Mesenchymal stem cell (in vitro differentiated cells and primary cell): ENCODE measurements around the gene SERTAD2.
A peak's percentile ranks its signal among the peaks of the same experiment; 100 is the strongest.

Experiments
- DNase-seq: peaks from one replicate; pipeline ENCODE4 v3.0.0-alpha.2; 2013
- H2AFZ ChIP-seq: one replicate; pipeline ENCODE4 v1.6.1; 2013; ENCODE audit warnings: low read depth, mild to moderate bottlenecking, control low read depth, inconsistent platforms, low read length, moderate library complexity
- H2AK5ac ChIP-seq: 2 replicates; pipeline ENCODE4 v1.6.1; 2013; ENCODE audit warnings: low read length, moderate library complexity, mild to moderate bottlenecking, inconsistent platforms; ENCODE audit not compliant: severe bottlenecking
- H2BK120ac ChIP-seq: one replicate; pipeline ENCODE4 v1.6.1; 2013; ENCODE audit warnings: low read depth, mild to moderate bottlenecking, inconsistent platforms, low read length, moderate library complexity
- H2BK12ac ChIP-seq, 2 experiments: one replicate each; pipeline ENCODE4 v1.6.1; 2013; ENCODE audit warnings: inconsistent platforms in 2 of 2, low read length in 2 of 2, mild to moderate bottlenecking in 2 of 2, moderate library complexity in 2 of 2, control low read depth in 1 of 2
- H2BK15ac ChIP-seq: one replicate; pipeline ENCODE4 v1.6.1; 2013; ENCODE audit warnings: mild to moderate bottlenecking, low read depth, inconsistent platforms; ENCODE audit not compliant: poor library complexity, severe bottlenecking
- H2BK5ac ChIP-seq: 2 replicates; pipeline ENCODE4 v1.6.1; 2013; ENCODE audit warnings: low read depth, mild to moderate bottlenecking, low read length, control low read depth, inconsistent platforms; ENCODE audit not compliant: poor library complexity, severe bottlenecking
- H3K14ac ChIP-seq, 2 experiments: one replicate each; pipeline ENCODE4 v1.6.1; 2013; ENCODE audit warnings: inconsistent platforms in 2 of 2, low read length in 2 of 2, control low read depth in 1 of 2, mild to moderate bottlenecking in 1 of 2, moderate library complexity in 1 of 2
- H3K18ac ChIP-seq, 2 experiments: one replicate each; pipeline ENCODE4 v1.6.1; 2013; ENCODE audit warnings: inconsistent platforms in 2 of 2, low read length in 2 of 2, control low read depth in 1 of 2, low read depth in 1 of 2, mild to moderate bottlenecking in 1 of 2
- H3K23ac ChIP-seq, 2 experiments: one replicate each; pipeline ENCODE4 v1.6.1; 2013; ENCODE audit warnings: inconsistent platforms in 2 of 2, low read length in 2 of 2, mild to moderate bottlenecking in 2 of 2, moderate library complexity in 2 of 2, control low read depth in 1 of 2
- H3K27ac ChIP-seq: 2 replicates; pipeline ENCODE4 v1.5.1; 2013; ENCODE audit warnings: mild to moderate bottlenecking, moderate library complexity, low read length, control low read depth, inconsistent platforms; ENCODE audit not compliant: poor library complexity, severe bottlenecking
- H3K27me3 ChIP-seq, 2 experiments: 2 replicates each; pipeline versions ENCODE4 v1.6.1 to v1.7.0; 2013; ENCODE audit warnings: low read length in 2 of 2, mild to moderate bottlenecking in 2 of 2, moderate library complexity in 2 of 2, control low read depth in 1 of 2, inconsistent platforms in 1 of 2; ENCODE audit not compliant: control insufficient read depth in 1 of 2, insufficient read depth in 1 of 2
- H3K36me3 ChIP-seq, 2 experiments: 2 replicates each; pipeline versions ENCODE4 v1.6.1 to v1.7.0; 2013; ENCODE audit warnings: low read length in 2 of 2, control low read depth in 1 of 2, inconsistent platforms in 1 of 2, low read depth in 1 of 2, mild to moderate bottlenecking in 1 of 2; ENCODE audit not compliant: insufficient read depth in 2 of 2, control insufficient read depth in 1 of 2
- H3K4ac ChIP-seq, 2 experiments: one replicate each; pipeline ENCODE4 v1.6.1; 2013; ENCODE audit warnings: inconsistent platforms in 2 of 2, low read length in 2 of 2, mild to moderate bottlenecking in 2 of 2, moderate library complexity in 2 of 2, control low read depth in 1 of 2, low read depth in 1 of 2
- H3K4me1 ChIP-seq: 2 replicates; pipeline ENCODE4 v1.6.1; 2013; ENCODE audit warnings: low read depth, low read length, control low read depth; ENCODE audit not compliant: control insufficient read depth, insufficient read depth
- H3K4me2 ChIP-seq: 2 replicates; pipeline ENCODE4 v1.6.1; 2013; ENCODE audit warnings: low read length, mild to moderate bottlenecking, inconsistent platforms; ENCODE audit not compliant: poor library complexity, severe bottlenecking
- H3K4me3 ChIP-seq, 2 experiments: 2 replicates each; pipeline versions ENCODE4 v1.5.1 to v1.7.0; 2013; ENCODE audit warnings: low read length in 2 of 2, mild to moderate bottlenecking in 2 of 2, control low read depth in 1 of 2, low read depth in 1 of 2; ENCODE audit not compliant: insufficient read depth in 1 of 2
- H3K79me1 ChIP-seq: replicated peaks from 2 replicates; pipeline ENCODE4 v1.6.1; 2013; ENCODE audit warnings: mild to moderate bottlenecking, control low read depth, low read length, inconsistent platforms; ENCODE audit not compliant: poor library complexity, severe bottlenecking
- H3K9ac ChIP-seq: 2 replicates; pipeline ENCODE4 v1.7.0; 2013; ENCODE audit warnings: mild to moderate bottlenecking, low read length, moderate library complexity
- H3K9me3 ChIP-seq: 2 replicates; pipeline ENCODE4 v1.7.0; 2013; ENCODE audit warnings: mild to moderate bottlenecking, low read length; ENCODE audit not compliant: control insufficient read depth
- H4K8ac ChIP-seq: one replicate; pipeline ENCODE4 v1.6.1; 2013; ENCODE audit warnings: inconsistent platforms, mild to moderate bottlenecking, low read length, moderate library complexity
- H4K91ac ChIP-seq: one replicate; pipeline ENCODE4 v1.6.1; 2013; ENCODE audit warnings: mild to moderate bottlenecking, low read length, inconsistent platforms
- WGBS: methylation state at CpG from one replicate; pipeline ENCODE4 v1.1.7; 2013; ENCODE audit warnings: mixed read lengths; 5-methylcytosine and 5-hydroxymethylcytosine counted together

Gene SERTAD2

GRCh38 chr2:64605026-64605471 is 48.7 kb downstream of the SERTAD2 start:
- DNase-seq = no peak
- 97% methylated on average over 4 of the region's 6 CpGs for WGBS
- Histone ChIP-seq H3K14ac (no peak overlapping the region), H3K4me2 (no peak overlapping the region), H3K27me3 (no peaks in the 10 kb centered on the region), H3K9ac (no peak overlapping the region), H3K27ac (no peak overlapping the region), H3K79me1 (no peaks in the 10 kb centered on the region), H2AFZ (no peak overlapping the region), H3K4ac (no peak overlapping the region), H2BK12ac (no peak overlapping the region), H2BK120ac (peak overlapping the region; percentile 57), H2BK15ac (no peak overlapping the region), H3K9me3 (peaks cover 5% of the 10 kb centered on the region), H3K23ac (no peak overlapping the region), H2AK5ac (no peak overlapping the region), H4K8ac (no peak overlapping the region), H2BK5ac (no peak overlapping the region), H3K36me3 (no peaks in the 10 kb centered on the region), H3K18ac (no peak overlapping the region), H4K91ac (no peak overlapping the region), H3K4me1 (peaks cover 9% of the 10 kb centered on the region), H3K4me3 (no peak overlapping the region)

GRCh38 chr2:64604155-64604554 is 49.6 kb downstream of the SERTAD2 start:
- WGBS = 66% methylated on average over 2 of the region's 2 CpGs
- no peak overlapping the region for H3K14ac ChIP-seq
- peaks cover 6% of the 10 kb centered on the region for H3K4me1 ChIP-seq
- H2BK5ac ChIP-seq = no peak overlapping the region
- no peak overlapping the region for H3K9ac ChIP-seq
- DNase-seq = no peak
- H4K8ac ChIP-seq = no peak overlapping the region
- H3K23ac ChIP-seq = no peak overlapping the region
- H3K4me3 ChIP-seq = no peak overlapping the region
- H3K18ac ChIP-seq = no peak overlapping the region
- no peak overlapping the region for H3K4ac ChIP-seq
- H2AFZ ChIP-seq = no peak overlapping the region
- H3K79me1 ChIP-seq = no peaks in the 10 kb centered on the region
- no peak overlapping the region for H2BK15ac ChIP-seq
- no peak overlapping the region for H2BK120ac ChIP-seq
- H3K36me3 ChIP-seq = no peaks in the 10 kb centered on the region
- H3K9me3 ChIP-seq = peaks cover 5% of the 10 kb centered on the region
- H2AK5ac ChIP-seq = no peak overlapping the region
- H3K4me2 ChIP-seq = no peak overlapping the region
- no peak overlapping the region for H4K91ac ChIP-seq
- H2BK12ac ChIP-seq = no peak overlapping the region
- H3K27ac ChIP-seq = no peak overlapping the region
- H3K27me3 ChIP-seq = no peaks in the 10 kb centered on the region

GRCh38 chr2:64602436-64602835 is 51.3 kb downstream of the SERTAD2 start:
- H2AK5ac ChIP-seq = no peak overlapping the region
- no peak overlapping the region for H3K14ac ChIP-seq
- no peak for DNase-seq
- H2BK5ac ChIP-seq = no peak overlapping the region
- H3K4ac ChIP-seq = no peak overlapping the region
- H3K27ac ChIP-seq = no peak overlapping the region
- no peak overlapping the region for H2BK15ac ChIP-seq
- H3K36me3 ChIP-seq = no peaks in the 10 kb centered on the region
- H4K91ac ChIP-seq = no peak overlapping the region
- H2AFZ ChIP-seq = no peak overlapping the region
- no peak overlapping the region for H3K23ac ChIP-seq
- WGBS = 83% methylated on average over 10 of the region's 11 CpGs
- no peak overlapping the region for H2BK12ac ChIP-seq
- H2BK120ac ChIP-seq = no peak overlapping the region
- H3K4me3 ChIP-seq = no peak overlapping the region
- H3K79me1 ChIP-seq = no peaks in the 10 kb centered on the region
- H3K18ac ChIP-seq = no peak overlapping the region
- no peaks in the 10 kb centered on the region for H3K27me3 ChIP-seq
- peaks cover 3% of the 10 kb centered on the region for H3K4me1 ChIP-seq
- no peak overlapping the region for H3K4me2 ChIP-seq
- no peak overlapping the region for H4K8ac ChIP-seq
- no peak overlapping the region for H3K9ac ChIP-seq
- peaks cover 5% of the 10 kb centered on the region for H3K9me3 ChIP-seq

GRCh38 chr2:64601785-64602391 is 51.8 kb downstream of the SERTAD2 start:
- H3K27ac ChIP-seq = no peak overlapping the region
- H3K4me2 ChIP-seq = no peak overlapping the region
- DNase-seq = no peak
- H3K4me3 ChIP-seq = no peak overlapping the region
- WGBS = 90% methylated on average over 12 of the region's 12 CpGs
- no peak overlapping the region for H2AFZ ChIP-seq
- H2BK15ac ChIP-seq = no peak overlapping the region
- no peak overlapping the region for H2BK12ac ChIP-seq
- no peak overlapping the region for H3K18ac ChIP-seq
- no peak overlapping the region for H3K9ac ChIP-seq
- no peak overlapping the region for H2BK120ac ChIP-seq
- H2BK5ac ChIP-seq = no peak overlapping the region
- H4K8ac ChIP-seq = no peak overlapping the region
- no peaks in the 10 kb centered on the region for H3K36me3 ChIP-seq
- H3K9me3 ChIP-seq = peaks cover 5% of the 10 kb centered on the region
- H2AK5ac ChIP-seq = no peak overlapping the region
- H3K27me3 ChIP-seq = no peaks in the 10 kb centered on the region
- no peak overlapping the region for H3K23ac ChIP-seq
- peaks cover 3% of the 10 kb centered on the region for H3K4me1 ChIP-seq
- H3K4ac ChIP-seq = no peak overlapping the region
- H3K14ac ChIP-seq = peak overlapping the region in 1 of 2 experiments; percentile 23
- H3K79me1 ChIP-seq = no peaks in the 10 kb centered on the region
- H4K91ac ChIP-seq = no peak overlapping the region
